Activated naive CD8-positive, alpha-beta T cell treated with anti-CD3 and anti-CD28 coated beads, Interleukin-2, amount 10 ng/mL, durations not matched to agents 7 days and 5 days (primary cell): ENCODE measurements around the gene MECR. TPM values are rescaled to one million over a fixed set of nuclear protein-coding genes. Genes with fewer than 3 reads are reported as not detected.

Experiments
- total RNA-seq, 2 experiments: library from RNA; stranded (reverse); gene quantifications; one replicate each; pipeline ENCODE4 v1.2.3, GENCODE V29; 2021

Gene MECR
- total RNA-seq, 2 experiments from 2014 or later: 17.0 to 17.1 TPM

Other genes with a start within 250 kb of the MECR start
- not detected for gene TMEM200B, start 107.0 kb downstream of the MECR start, total RNA-seq
- gene SRSF4, start 49.0 kb downstream of the MECR start, total RNA-seq: 100 to 1,000 TPM; 119 to 129 TPM
- gene PTPRU, start 5.6 kb upstream of the MECR start, total RNA-seq: under 1 TPM; 0.54 to 0.69 TPM